ENCODE measurements around the gene ZDHHC11B.

GRCh38 chr5:821504-821903, 37.0 kb upstream of the ZDHHC11B start:
- TF ChIP-seq CTCF (IDR thresholded peaks at IDR 0.05) = no peak
- no peak for TF ChIP-seq POLR2A (IDR thresholded peaks at IDR 0.05)

Data from tibial nerve (tissue), 3 donors.